Neural crest cell (in vitro differentiated cells): ENCODE results near the gene HYCC2. TPM values are rescaled to one million over a fixed set of nuclear protein-coding genes. Genes with fewer than 3 reads are reported as not detected.

Experiments
- DNase-seq: peaks from one replicate; pipeline ENCODE4 v3.0.0; 2021; ENCODE audit warnings: low read depth, mixed read lengths, low spot score
- H3K27ac Mint-ChIP-seq: one replicate; pipeline ENCODE4 v1.8.0; 2021; ENCODE audit warnings: mild to moderate bottlenecking, mixed read lengths; ENCODE audit not compliant: unreplicated experiment
- H3K27me3 Mint-ChIP-seq: 2 replicates; pipeline ENCODE4 v1.8.0; 2021; ENCODE audit warnings: low read depth, mild to moderate bottlenecking, mixed read lengths
- H3K36me3 Mint-ChIP-seq: 2 replicates; pipeline ENCODE4 v1.8.0; 2021; ENCODE audit warnings: low read depth, mild to moderate bottlenecking, mixed read lengths
- H3K4me1 Mint-ChIP-seq: 2 replicates; pipeline ENCODE4 v1.8.0; 2021; ENCODE audit warnings: mixed read lengths
- H3K4me3 Mint-ChIP-seq: one replicate; pipeline ENCODE4 v1.8.0; 2021; ENCODE audit warnings: mild to moderate bottlenecking, mixed read lengths
- H3K9me3 Mint-ChIP-seq: 2 replicates; pipeline ENCODE4 v1.8.0; 2021; ENCODE audit warnings: mixed read lengths
- CTCF ChIP-seq: fragments of 200-600 bp; sonication (generic); conservative IDR thresholded peaks from 2 replicates; pipeline ENCODE4 v1.5.0; 2021; ENCODE audit warnings: antibody characterized with exemption, mild to moderate bottlenecking
- total RNA-seq: library from RNA; stranded (reverse); gene quantifications from 2 replicates; pipeline ENCODE4 v1.2.1, GENCODE V29; 2021

HYCC2 gene
- total RNA-seq, 1 donor from 2014 or later = 17.4 TPM

GRCh38 chr2:201024518-201024917 is 47.0 kb downstream of the HYCC2 start:
- Mint-ChIP-seq H3K27ac (no peak overlapping the region), H3K36me3 (peaks cover 18% of the 10 kb centered on the region), H3K27me3 (no peaks in the 10 kb centered on the region), H3K4me1 (no peaks in the 10 kb centered on the region), H3K4me3 (no peak overlapping the region), H3K9me3 (peaks cover 5% of the 10 kb centered on the region)
- TF ChIP-seq CTCF = no peak
- DNase-seq = no peak

GRCh38 chr2:201021914-201022313 is 49.6 kb downstream of the HYCC2 start:
- no peak for TF ChIP-seq CTCF
- peaks cover 9% of the 10 kb centered on the region for H3K36me3 Mint-ChIP-seq

More at GRCh38 chr2:201021914-201022313, 49.6 kb downstream of the HYCC2 start:
- Mint-ChIP-seq H3K27me3 (no peaks in the 10 kb centered on the region), H3K4me1 (no peaks in the 10 kb centered on the region), H3K4me3 (no peak overlapping the region), H3K27ac (no peak overlapping the region), H3K9me3 (no peaks in the 10 kb centered on the region)
- no peak for DNase-seq

Other genes with a start within 250 kb of the HYCC2 start
- 69.2 and 71.5 TPM in 2 replicates for gene CLK1, start 207.0 kb downstream of the HYCC2 start, total RNA-seq
- gene PPIL3, start 182.6 kb downstream of the HYCC2 start, total RNA-seq = 59.7 and 66.0 TPM in 2 replicates
- gene NIF3L1, start 182.3 kb downstream of the HYCC2 start, total RNA-seq = 49.8 and 50.6 TPM in 2 replicates
- gene ORC2, start 108.0 kb downstream of the HYCC2 start, total RNA-seq = 30.9 and 40.3 TPM in 2 replicates
- gene NDUFB3, start 330 bp upstream of the HYCC2 start, total RNA-seq = 87.1 and 93.5 TPM in 2 replicates
- 14.4 and 16.7 TPM in 2 replicates for gene CFLAR, start 44.5 kb upstream of the HYCC2 start, total RNA-seq
- gene CASP10, start 111.5 kb upstream of the HYCC2 start, total RNA-seq = not detected in 2 replicates
- gene CASP8, start 188.9 kb upstream of the HYCC2 start, total RNA-seq = 1.9 and 2.5 TPM in 2 replicates